Measurements from ENCODE around the gene LNPK. TPM values are rescaled to one million over a fixed set of nuclear protein-coding genes. Genes with fewer than 3 reads are reported as not detected.

The LNPK gene
- polyA plus RNA-seq, 1 donor (not counting 4 experiments of a cell fraction or from before 2014, with no cell fraction given) = 32.1 TPM

- Histone ChIP-seq H3K27ac (ENCODE audit: control insufficient read depth, insufficient read depth, low read length) (no peak overlapping the region), H3K79me2 (ENCODE audit: control insufficient read depth, insufficient read depth, low read length) (no peaks in the 10 kb centered on the region), H3K4me3 (ENCODE audit: control insufficient read depth in 2 of 3, extremely low read depth in 1 of 3, insufficient read depth in 2 of 3, low read depth in 1 of 3, low read length in 3 of 3) (no peak overlapping the region), H3K9ac (ENCODE audit: control insufficient read depth, extremely low read depth, insufficient read depth, low read length) (no peak overlapping the region), H3K4me1 (ENCODE audit: control insufficient read depth, extremely low read depth, insufficient read depth, low read length) (no peaks in the 10 kb centered on the region), H3K9me1 (ENCODE audit: control insufficient read depth, extremely low read depth, insufficient read depth, low read length) (no peaks in the 10 kb centered on the region), H4K20me1 (ENCODE audit: control insufficient read depth, extremely low read depth, insufficient read depth, low read length) (no peaks in the 10 kb centered on the region), H3K4me2 (ENCODE audit: control insufficient read depth, extremely low read depth, insufficient read depth, low read depth, low read length) (no peak overlapping the region), H3K27me3 (ENCODE audit: control insufficient read depth, extremely low read depth, insufficient read depth, low read length) (no peaks in the 10 kb centered on the region), H3K36me3 (ENCODE audit: control insufficient read depth in 2 of 2, extremely low read depth in 1 of 2, insufficient read depth in 2 of 2, low read length in 2 of 2) (no peaks in the 10 kb centered on the region), H2AFZ (ENCODE audit: control insufficient read depth, low read length) (no peak overlapping the region), H3K9me3 (ENCODE audit: control insufficient read depth, low read depth, low read length) (no peaks in the 10 kb centered on the region)
- no peak for DNase-seq (ENCODE audit: low read depth, low spot score)
- no peak for FAIRE-seq
- TF ChIP-seq CTCF (optimal IDR thresholded peaks at IDR 0.05 in 1 of 3, IDR thresholded peaks at IDR 0.05 in 1 of 3, conservative IDR thresholded peaks at IDR 0.05 in 1 of 3; ENCODE audit: extremely low read depth in 1 of 3, insufficient read depth in 2 of 3, low read length in 3 of 3) (no peak), EZH2 (IDR thresholded peaks at IDR 0.05; ENCODE audit: low read length) (no peak)
- dilution Hi-C loops (cut with MboI; ENCODE audit: extremely low pct_ligation_motif_present, low sequenced_read_pairs) = no loop called here
These were observed 36.6 kb upstream of the LNPK start for GRCh38 chr2:176038694-176039093.

- dilution Hi-C loops (cut with MboI; ENCODE audit: extremely low pct_ligation_motif_present, low sequenced_read_pairs) = no loop called here
- Histone ChIP-seq H3K9ac (ENCODE audit: control insufficient read depth, extremely low read depth, insufficient read depth, low read length) (no peak overlapping the region), H3K4me2 (ENCODE audit: control insufficient read depth, extremely low read depth, insufficient read depth, low read depth, low read length) (no peak overlapping the region), H3K79me2 (ENCODE audit: control insufficient read depth, insufficient read depth, low read length) (no peaks in the 10 kb centered on the region), H3K27ac (ENCODE audit: control insufficient read depth, insufficient read depth, low read length) (no peak overlapping the region), H3K4me3 (ENCODE audit: control insufficient read depth in 2 of 3, extremely low read depth in 1 of 3, insufficient read depth in 2 of 3, low read depth in 1 of 3, low read length in 3 of 3) (no peak overlapping the region), H3K36me3 (ENCODE audit: control insufficient read depth in 2 of 2, extremely low read depth in 1 of 2, insufficient read depth in 2 of 2, low read length in 2 of 2) (no peaks in the 10 kb centered on the region), H4K20me1 (ENCODE audit: control insufficient read depth, extremely low read depth, insufficient read depth, low read length) (no peaks in the 10 kb centered on the region), H3K27me3 (ENCODE audit: control insufficient read depth, extremely low read depth, insufficient read depth, low read length) (no peaks in the 10 kb centered on the region), H3K9me1 (ENCODE audit: control insufficient read depth, extremely low read depth, insufficient read depth, low read length) (no peaks in the 10 kb centered on the region), H3K9me3 (ENCODE audit: control insufficient read depth, low read depth, low read length) (no peaks in the 10 kb centered on the region), H2AFZ (ENCODE audit: control insufficient read depth, low read length) (no peak overlapping the region), H3K4me1 (ENCODE audit: control insufficient read depth, extremely low read depth, insufficient read depth, low read length) (no peaks in the 10 kb centered on the region)
- FAIRE-seq (no peak), DNase-seq (ENCODE audit: low read depth, low spot score) (no peak)
- no peak for TF ChIP-seq CTCF (optimal IDR thresholded peaks at IDR 0.05 in 1 of 3, IDR thresholded peaks at IDR 0.05 in 1 of 3, conservative IDR thresholded peaks at IDR 0.05 in 1 of 3; ENCODE audit: extremely low read depth in 1 of 3, insufficient read depth in 2 of 3, low read length in 3 of 3)
- no peak for TF ChIP-seq EZH2 (IDR thresholded peaks at IDR 0.05; ENCODE audit: low read length)
These were observed 33.1 kb upstream of the LNPK start for GRCh38 chr2:176035013-176035691.

All from keratinocyte (primary cell).